ENCODE data around the gene ZNF516.

Gene ZNF516

DNA sequence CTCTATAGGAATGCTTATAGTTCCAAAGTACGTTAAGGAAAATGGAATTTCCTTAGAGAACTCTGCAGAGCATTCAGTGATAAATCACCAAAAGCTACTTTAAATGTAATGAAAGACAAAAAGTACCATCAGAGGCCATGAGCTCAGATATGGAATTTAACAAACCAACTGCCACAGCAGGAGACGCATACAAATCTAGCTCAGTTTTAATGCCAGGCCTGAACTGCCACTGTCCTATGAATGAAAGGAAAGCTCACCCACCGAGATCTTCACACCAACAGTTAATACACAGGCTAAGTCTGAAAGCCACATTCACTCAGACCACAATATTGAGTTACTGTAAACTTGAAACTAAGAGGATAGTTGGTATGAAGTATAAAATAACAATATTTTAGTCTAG, 126.8 kb downstream of the ZNF516 start:
- TF ChIP-seq, protein P1, sequence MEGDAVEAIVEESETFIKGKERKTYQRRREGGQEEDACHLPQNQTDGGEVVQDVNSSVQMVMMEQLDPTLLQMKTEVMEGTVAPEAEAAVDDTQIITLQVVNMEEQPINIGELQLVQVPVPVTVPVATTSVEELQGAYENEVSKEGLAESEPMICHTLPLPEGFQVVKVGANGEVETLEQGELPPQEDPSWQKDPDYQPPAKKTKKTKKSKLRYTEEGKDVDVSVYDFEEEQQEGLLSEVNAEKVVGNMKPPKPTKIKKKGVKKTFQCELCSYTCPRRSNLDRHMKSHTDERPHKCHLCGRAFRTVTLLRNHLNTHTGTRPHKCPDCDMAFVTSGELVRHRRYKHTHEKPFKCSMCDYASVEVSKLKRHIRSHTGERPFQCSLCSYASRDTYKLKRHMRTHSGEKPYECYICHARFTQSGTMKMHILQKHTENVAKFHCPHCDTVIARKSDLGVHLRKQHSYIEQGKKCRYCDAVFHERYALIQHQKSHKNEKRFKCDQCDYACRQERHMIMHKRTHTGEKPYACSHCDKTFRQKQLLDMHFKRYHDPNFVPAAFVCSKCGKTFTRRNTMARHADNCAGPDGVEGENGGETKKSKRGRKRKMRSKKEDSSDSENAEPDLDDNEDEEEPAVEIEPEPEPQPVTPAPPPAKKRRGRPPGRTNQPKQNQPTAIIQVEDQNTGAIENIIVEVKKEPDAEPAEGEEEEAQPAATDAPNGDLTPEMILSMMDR (IDR thresholded peaks at IDR 0.05; ENCODE audit: low read depth, low read length): no peak
- DNase-seq (ENCODE audit: extremely low read depth, low read depth): no peak

DNA sequence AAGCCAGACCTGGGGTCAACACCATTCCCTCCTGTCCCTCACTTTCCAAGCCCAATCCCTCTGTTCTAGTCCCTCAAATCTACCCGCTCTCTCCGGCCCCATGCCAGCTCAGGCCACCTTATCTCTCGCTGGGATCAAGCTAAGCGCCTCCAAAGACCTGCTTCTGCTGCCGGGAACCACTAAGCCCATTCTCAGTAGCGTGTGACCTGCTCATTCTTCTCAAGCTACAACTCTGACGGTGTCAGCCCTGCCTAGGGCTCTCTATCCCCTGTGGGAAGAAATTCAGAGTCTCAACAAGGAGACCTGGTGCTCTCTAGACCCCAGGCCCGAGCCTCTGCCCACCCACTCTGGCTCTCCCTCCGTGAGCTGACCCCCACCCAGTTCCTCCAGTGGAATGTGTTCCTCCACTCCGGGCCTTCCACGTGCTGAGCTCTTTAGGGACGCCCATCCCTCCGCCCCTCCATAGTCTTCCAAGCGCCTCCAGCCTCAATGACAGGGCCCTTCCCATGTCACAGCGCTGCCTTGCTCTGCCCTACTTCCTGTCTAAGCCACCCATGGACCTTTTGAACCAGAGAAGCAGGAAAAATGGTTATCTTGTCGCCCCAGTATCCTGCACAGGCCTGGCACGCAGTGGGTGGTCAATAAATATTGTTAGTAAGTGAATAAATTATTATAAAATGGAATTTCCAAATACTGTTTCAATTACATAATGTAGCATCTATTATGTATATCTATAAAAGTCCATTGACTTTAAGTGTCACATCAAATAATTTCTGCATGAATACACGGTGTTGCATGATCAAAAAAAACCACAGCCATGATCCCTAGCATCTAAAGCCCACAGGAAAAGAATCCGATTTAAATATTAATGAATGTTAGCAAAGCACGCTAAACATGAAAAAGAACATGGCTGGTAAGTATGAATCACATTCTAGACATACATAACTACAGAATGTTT, 127.6 kb downstream of the ZNF516 start:
- DNase-seq (ENCODE audit: extremely low read depth, low read depth): no peak
- TF ChIP-seq, protein P1 (IDR thresholded peaks at IDR 0.05; ENCODE audit: low read depth, low read length): no peak

DNA sequence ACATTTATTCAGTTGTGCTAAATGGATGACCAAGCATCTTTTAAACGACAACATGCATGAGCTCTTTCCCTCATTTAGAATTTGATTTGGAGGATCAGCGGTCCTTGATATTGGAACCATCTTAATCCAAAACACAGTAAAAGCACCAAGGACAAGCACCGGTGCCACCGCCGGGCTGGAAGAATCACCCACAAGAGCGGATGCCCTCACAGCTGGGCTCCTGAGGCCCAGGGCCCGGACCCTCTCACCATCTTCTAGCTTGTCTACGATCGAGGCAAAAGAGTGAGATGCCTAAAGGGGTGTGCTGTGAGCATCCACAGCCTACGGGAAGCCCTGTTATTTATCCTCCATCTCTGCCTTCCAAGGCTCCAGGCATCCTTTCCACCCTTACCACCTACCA, 129.5 kb downstream of the ZNF516 start:
- TF ChIP-seq, protein P1 (IDR thresholded peaks at IDR 0.05; ENCODE audit: low read depth, low read length): no peak

DNA sequence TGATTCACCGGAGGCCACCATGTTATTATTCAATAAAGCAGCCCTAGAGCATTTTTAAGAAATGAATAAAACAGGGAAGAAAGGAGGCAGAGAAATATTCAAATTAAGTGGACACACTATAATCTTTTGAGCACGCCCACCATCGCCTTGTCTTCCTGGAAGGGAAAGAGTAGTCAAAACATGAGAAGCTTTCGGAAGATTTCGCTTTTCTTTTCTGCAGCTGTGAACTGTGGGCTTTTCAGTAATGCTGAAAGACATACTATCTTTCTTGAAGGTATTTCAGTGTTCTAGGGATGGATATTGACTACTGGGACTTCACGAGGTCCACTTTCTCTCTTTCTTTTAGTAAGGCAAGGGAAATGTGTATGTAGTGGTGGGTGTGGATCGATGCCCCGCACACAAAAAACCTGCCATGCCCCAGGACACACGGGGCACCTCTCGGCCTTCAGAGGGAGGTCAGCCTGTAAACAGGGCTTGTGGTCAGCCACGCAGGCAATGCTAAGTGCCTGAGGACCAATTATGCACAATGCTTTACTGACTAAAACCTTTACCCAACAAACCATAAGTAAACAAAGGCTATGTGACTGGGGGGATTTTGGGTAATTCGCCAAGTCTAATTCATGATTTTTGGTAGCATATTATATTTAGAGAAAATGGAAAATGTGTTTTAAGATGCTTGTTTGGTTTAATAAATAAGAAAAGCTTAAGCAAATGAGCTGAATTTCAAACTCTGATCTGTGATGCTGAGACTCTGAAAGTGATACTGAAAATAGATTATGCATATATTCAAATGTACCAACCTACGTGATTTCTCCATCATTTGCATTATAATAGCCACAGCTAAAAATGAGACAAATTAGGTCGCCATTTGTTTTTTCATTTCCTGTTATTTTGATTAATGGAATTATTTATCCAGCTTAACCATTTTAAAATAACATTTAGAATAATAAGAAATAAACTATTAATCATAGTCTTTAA, 130.5 kb downstream of the ZNF516 start:
- TF ChIP-seq, protein P1 (IDR thresholded peaks at IDR 0.05; ENCODE audit: low read depth, low read length): no peak
- DNase-seq (ENCODE audit: extremely low read depth, low read depth): no peak

More for the DNA sequence above, 129.5 kb downstream of the ZNF516 start:
- DNase-seq (ENCODE audit: extremely low read depth, low read depth): no peak

DNA sequence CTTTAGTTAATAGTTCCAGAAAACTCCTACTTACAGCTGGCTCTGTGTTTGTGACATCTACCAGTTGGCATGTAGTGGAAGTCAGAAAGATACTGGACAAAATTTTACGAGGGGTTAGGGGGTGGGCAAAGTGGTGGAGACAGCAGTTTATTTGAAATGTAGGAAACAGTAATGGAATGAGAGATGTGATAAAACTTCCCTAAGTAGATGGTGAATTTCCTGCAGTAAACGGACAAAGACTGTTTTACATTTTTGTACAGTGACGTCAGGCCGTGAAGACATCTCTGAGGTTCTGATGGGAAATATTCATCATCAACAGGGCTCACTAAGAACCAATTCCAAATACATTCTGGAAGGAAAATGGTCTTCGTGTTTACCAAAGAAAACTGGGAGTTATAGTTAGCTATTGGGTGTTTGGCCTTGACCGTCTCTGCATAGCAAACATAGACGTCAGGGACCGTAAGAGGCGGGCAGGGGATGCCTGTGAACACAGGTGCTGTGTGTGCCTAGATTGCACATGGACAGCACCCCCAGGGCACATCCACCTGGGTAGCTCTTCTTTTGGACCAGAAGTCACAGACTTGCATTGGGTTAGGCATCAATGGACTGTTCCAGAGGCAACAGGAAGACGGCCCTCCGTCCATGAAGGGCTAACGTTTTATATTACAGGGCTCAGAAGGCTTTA, 131.5 kb downstream of the ZNF516 start:
- DNase-seq (ENCODE audit: extremely low read depth, low read depth): no peak
- TF ChIP-seq, protein P1 (IDR thresholded peaks at IDR 0.05; ENCODE audit: low read depth, low read length): no peak

DNA sequence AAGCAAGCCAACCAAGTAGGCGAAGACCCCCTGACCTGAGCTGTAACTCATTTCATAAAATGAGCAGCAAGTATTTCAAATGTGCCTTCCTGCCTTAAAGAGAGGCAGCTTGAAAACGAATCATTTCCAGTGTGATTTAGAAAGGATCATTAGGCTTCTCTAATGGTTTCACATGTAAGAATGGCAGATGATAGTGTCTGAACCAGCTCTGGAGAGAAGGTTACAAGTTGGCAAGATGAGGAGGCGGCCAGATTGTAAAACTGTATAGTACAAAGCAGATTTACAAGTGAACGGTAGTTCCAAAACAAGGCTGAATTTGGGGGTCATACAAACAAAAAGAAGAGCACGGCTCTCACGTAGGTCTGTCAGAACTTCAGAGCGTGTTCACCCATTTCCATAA, 132.4 kb downstream of the ZNF516 start:
- TF ChIP-seq, protein P1 (IDR thresholded peaks at IDR 0.05; ENCODE audit: low read depth, low read length): no peak
- DNase-seq (ENCODE audit: extremely low read depth, low read depth): no peak

All from AG09319 (cell line).